ENCODE measurements around the gene LHFPL2. TPM values are rescaled to one million over a fixed set of nuclear protein-coding genes. Genes with fewer than 3 reads are reported as not detected.

LHFPL2 gene
- total RNA-seq, 1 experiment from 2014 or later, result 49.7 TPM

DNA sequence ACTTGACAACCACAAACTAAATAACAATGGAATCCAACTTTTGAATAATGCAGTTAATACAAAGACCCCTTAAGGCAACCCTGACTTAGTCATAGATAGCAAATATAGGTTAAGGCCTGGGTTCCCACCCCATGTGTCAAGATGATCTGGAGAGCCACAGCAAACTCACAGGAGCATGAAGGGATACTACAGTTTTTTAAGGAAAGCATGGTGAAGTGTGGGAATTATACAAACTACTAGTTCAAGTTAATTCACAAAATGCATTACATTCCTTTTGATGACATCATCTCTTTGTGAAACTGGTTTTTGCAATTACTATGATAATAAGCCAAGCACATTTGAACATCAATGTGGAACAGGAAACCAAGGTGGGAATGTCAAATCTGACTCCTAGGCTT is 50.6 kb downstream of the LHFPL2 start:
- H3K9me3 Mint-ChIP-seq (ENCODE audit: unreplicated experiment), result no peaks in the 10 kb centered on the region
- Histone ChIP-seq H3K27me3 (replicated peaks; ENCODE audit: control insufficient read depth, insufficient read depth, low read length) (no peaks in the 10 kb centered on the region), H3K36me3 (ENCODE audit: control insufficient read depth, insufficient read depth, low read length) (no peaks in the 10 kb centered on the region), H3K4me3 (ENCODE audit: low read depth, low read length) (no peak overlapping the region), H3K4me1 (peaks cover 85% of the 10 kb centered on the region), H3K9me3 (no peaks in the 10 kb centered on the region)
- no TSS peak for BruUV-seq (replicated peaks)
- peaks cover 44% of the 10 kb centered on the region for H3K4me1 Mint-ChIP-seq (ENCODE audit: low read depth, unreplicated experiment)
- ChIA-PET CTCF (no interaction called here), POLR2A (no interaction called here)
- peaks cover 28% of the 10 kb centered on the region for H3K36me3 Mint-ChIP-seq (ENCODE audit: insufficient read depth, unreplicated experiment)
- H3K27ac Mint-ChIP-seq (ENCODE audit: unreplicated experiment), result peak overlapping the region; percentile 46
- TF ChIP-seq, protein P1, sequence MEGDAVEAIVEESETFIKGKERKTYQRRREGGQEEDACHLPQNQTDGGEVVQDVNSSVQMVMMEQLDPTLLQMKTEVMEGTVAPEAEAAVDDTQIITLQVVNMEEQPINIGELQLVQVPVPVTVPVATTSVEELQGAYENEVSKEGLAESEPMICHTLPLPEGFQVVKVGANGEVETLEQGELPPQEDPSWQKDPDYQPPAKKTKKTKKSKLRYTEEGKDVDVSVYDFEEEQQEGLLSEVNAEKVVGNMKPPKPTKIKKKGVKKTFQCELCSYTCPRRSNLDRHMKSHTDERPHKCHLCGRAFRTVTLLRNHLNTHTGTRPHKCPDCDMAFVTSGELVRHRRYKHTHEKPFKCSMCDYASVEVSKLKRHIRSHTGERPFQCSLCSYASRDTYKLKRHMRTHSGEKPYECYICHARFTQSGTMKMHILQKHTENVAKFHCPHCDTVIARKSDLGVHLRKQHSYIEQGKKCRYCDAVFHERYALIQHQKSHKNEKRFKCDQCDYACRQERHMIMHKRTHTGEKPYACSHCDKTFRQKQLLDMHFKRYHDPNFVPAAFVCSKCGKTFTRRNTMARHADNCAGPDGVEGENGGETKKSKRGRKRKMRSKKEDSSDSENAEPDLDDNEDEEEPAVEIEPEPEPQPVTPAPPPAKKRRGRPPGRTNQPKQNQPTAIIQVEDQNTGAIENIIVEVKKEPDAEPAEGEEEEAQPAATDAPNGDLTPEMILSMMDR (IDR thresholded peaks at IDR 0.05; ENCODE audit: insufficient read depth in 1 of 2, low read depth in 1 of 2, low read length in 1 of 2, severe bottlenecking in 1 of 2, unreplicated experiment in 1 of 2), result no peak
- H3K4me3 Mint-ChIP-seq (ENCODE audit: unreplicated experiment), result no peak overlapping the region
- DNase-seq, result no peak
- H3K27me3 Mint-ChIP-seq (ENCODE audit: insufficient read depth, unreplicated experiment), result no peaks in the 10 kb centered on the region
- intact Hi-C loops (cut with micrococcal nuclease; ENCODE audit: unreplicated experiment), result no loop called here

DNA sequence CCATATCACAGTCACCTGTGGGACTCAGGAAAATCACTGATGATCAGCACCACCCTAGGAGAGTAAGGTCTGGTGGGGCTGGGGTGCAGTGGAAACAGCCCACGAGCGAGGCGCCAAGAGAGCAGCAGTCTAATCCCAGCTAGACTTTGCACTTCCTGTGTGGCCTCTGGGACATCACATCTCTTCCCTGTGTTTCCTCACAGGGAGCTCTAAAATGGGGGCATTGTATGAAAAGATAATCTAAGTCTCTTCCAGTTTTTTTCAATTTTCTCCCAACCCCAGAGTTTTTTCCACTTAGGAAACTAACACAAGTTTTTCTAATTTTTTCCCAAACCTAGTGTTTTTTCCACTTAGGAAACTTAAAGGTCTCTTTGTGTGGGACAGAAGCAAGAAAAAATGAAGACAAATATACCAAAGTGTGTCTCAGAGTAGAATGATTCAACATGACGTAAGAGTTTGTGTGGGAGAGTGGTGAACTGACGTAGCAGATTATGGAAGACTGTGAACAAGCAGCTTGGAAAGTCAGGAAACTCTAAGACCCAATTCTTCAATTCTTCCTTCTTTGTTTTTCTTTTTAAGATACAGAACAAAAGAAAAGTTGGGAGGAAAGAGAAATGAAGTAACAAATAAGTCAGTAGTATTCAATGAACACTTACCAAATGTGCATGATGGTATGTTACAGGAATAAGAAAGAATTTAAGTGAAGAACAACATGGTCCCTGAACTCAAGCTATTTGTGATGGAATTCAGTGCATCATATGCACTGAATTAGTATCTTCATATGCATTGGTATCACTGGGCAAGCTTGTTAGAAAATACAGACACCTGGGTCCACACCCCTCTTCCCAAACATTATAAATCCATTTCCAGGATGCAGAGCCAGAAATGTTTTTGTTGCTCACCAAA is 51.3 kb downstream of the LHFPL2 start:
- BruUV-seq (replicated peaks), result no TSS peak
- no peaks in the 10 kb centered on the region for H3K9me3 Mint-ChIP-seq (ENCODE audit: unreplicated experiment)
- H3K4me3 Mint-ChIP-seq (ENCODE audit: unreplicated experiment), result no peak overlapping the region
- no peak for DNase-seq
- TF ChIP-seq, protein P1 (IDR thresholded peaks at IDR 0.05; ENCODE audit: insufficient read depth in 1 of 2, low read depth in 1 of 2, low read length in 1 of 2, severe bottlenecking in 1 of 2, unreplicated experiment in 1 of 2), result no peak
- H3K4me1 Mint-ChIP-seq (ENCODE audit: low read depth, unreplicated experiment), result peaks cover 48% of the 10 kb centered on the region
- H3K27ac Mint-ChIP-seq (ENCODE audit: unreplicated experiment), result peak overlapping the region; percentile 46
- ChIA-PET CTCF (no interaction called here), POLR2A (no interaction called here)
- no peaks in the 10 kb centered on the region for H3K9me3 ChIP-seq
- H3K36me3 ChIP-seq (ENCODE audit: control insufficient read depth, insufficient read depth, low read length), result no peaks in the 10 kb centered on the region
- H3K27me3 ChIP-seq (replicated peaks; ENCODE audit: control insufficient read depth, insufficient read depth, low read length), result no peaks in the 10 kb centered on the region
- H3K4me1 ChIP-seq, result peaks cover 79% of the 10 kb centered on the region
- H3K4me3 ChIP-seq (ENCODE audit: low read depth, low read length), result no peak overlapping the region
- peaks cover 32% of the 10 kb centered on the region for H3K36me3 Mint-ChIP-seq (ENCODE audit: insufficient read depth, unreplicated experiment)
- no peaks in the 10 kb centered on the region for H3K27me3 Mint-ChIP-seq (ENCODE audit: insufficient read depth, unreplicated experiment)
- intact Hi-C loops (cut with micrococcal nuclease; ENCODE audit: unreplicated experiment), result no loop called here

DNA sequence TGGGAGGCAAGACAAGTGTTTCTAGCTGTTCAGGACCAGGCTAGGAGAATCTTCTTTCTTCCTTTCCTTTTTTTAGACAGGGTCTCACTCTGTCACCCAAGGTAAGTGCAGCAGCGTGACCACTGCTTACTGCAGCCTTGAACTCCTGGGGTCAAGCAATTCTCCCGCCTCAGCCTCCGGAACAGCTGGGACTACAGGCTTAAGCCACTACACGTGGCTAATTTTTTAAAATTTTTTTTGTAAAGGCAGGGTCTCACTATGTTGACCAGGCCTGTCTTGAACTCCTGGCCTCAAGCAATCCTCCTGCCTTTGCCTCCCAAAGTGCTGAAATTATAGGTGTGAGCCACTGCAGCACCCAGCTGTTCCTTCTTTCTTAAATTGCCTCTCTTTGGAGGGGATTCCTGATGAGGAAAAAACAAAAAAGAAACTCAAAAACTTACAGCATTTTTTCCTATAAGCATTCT is 53.1 kb downstream of the LHFPL2 start:
- no peak overlapping the region for H3K4me3 ChIP-seq (ENCODE audit: low read depth, low read length)
- H3K4me3 Mint-ChIP-seq (ENCODE audit: unreplicated experiment), result no peak overlapping the region
- no peaks in the 10 kb centered on the region for H3K36me3 ChIP-seq (ENCODE audit: control insufficient read depth, insufficient read depth, low read length)
- TF ChIP-seq, protein P1 (IDR thresholded peaks at IDR 0.05; ENCODE audit: insufficient read depth in 1 of 2, low read depth in 1 of 2, low read length in 1 of 2, severe bottlenecking in 1 of 2, unreplicated experiment in 1 of 2), result no peak
- CTCF ChIA-PET, result no interaction called here
- no peaks in the 10 kb centered on the region for H3K9me3 Mint-ChIP-seq (ENCODE audit: unreplicated experiment)
- no TSS peak for BruUV-seq (replicated peaks)
- DNase-seq, result no peak
- H3K27me3 Mint-ChIP-seq (ENCODE audit: insufficient read depth, unreplicated experiment), result no peaks in the 10 kb centered on the region
- intact Hi-C loops (cut with micrococcal nuclease; ENCODE audit: unreplicated experiment), result no loop called here
- H3K36me3 Mint-ChIP-seq (ENCODE audit: insufficient read depth, unreplicated experiment), result peaks cover 33% of the 10 kb centered on the region
- POLR2A ChIA-PET, result no interaction called here
- H3K4me1 Mint-ChIP-seq (ENCODE audit: low read depth, unreplicated experiment), result peaks cover 49% of the 10 kb centered on the region
- no peaks in the 10 kb centered on the region for H3K27me3 ChIP-seq (replicated peaks; ENCODE audit: control insufficient read depth, insufficient read depth, low read length)
- H3K4me1 ChIP-seq, result peaks cover 73% of the 10 kb centered on the region
- no peaks in the 10 kb centered on the region for H3K9me3 ChIP-seq
- peak overlapping the region; percentile 22 for H3K27ac Mint-ChIP-seq (ENCODE audit: unreplicated experiment)

Data from Caco-2 (cell line).